ENCODE data around the gene NIM1K. TPM values are rescaled to one million over a fixed set of nuclear protein-coding genes. Genes with fewer than 3 reads are reported as not detected.

NIM1K gene
- 0.06 TPM for polyA plus RNA-seq (2013, experiment 1 of 2)
- polyA plus RNA-seq (2013, experiment 2 of 2): not detected

- peak; percentile 65 for DNase-seq (ENCODE audit: low spot score)
- no peak within 1 kb of the TSS for H2BK120ac ChIP-seq (ENCODE audit: low read depth, low read length)
- no peak within 1 kb of the TSS for H3K27ac ChIP-seq (replicated peaks; ENCODE audit: low read length)
- no peak within 1 kb of the TSS for H4K8ac ChIP-seq (ENCODE audit: low read depth, low read length)
- peak within 1 kb of the TSS; percentile 52 to 75 for H3K4me3 ChIP-seq (ENCODE audit: low read length in 2 of 2)
- no peaks in the 10 kb centered on the region for H3K36me3 ChIP-seq (replicated peaks in 1 of 2; ENCODE audit: control insufficient read depth in 2 of 2, insufficient read depth in 2 of 2, low read length in 2 of 2)
- no peak within 1 kb of the TSS for H4K91ac ChIP-seq (ENCODE audit: low read depth, low read length, poor library complexity)
- H3K4me1 ChIP-seq (ENCODE audit: control insufficient read depth in 2 of 2, insufficient read depth in 1 of 2, low read depth in 1 of 2, low read length in 2 of 2): peaks cover 8 to 23% of the 10 kb centered on the region in 2 donors
- no peak within 1 kb of the TSS for H2BK5ac ChIP-seq (ENCODE audit: low read length)
- no peak within 1 kb of the TSS for H2BK12ac ChIP-seq (ENCODE audit: low read length)
- peak within 1 kb of the TSS; percentile 31 for H3K14ac ChIP-seq (ENCODE audit: low read length)
- H3K23ac ChIP-seq (ENCODE audit: low read depth, low read length, poor library complexity): peak within 1 kb of the TSS; percentile 78
- H3K9me3 ChIP-seq (replicated peaks in 1 of 2; ENCODE audit: control insufficient read depth in 2 of 2, insufficient read depth in 1 of 2, low read depth in 1 of 2, low read length in 2 of 2): no peaks in the 10 kb centered on the region
- H3K27me3 ChIP-seq (ENCODE audit: control insufficient read depth in 3 of 3, insufficient read depth in 3 of 3, low read depth in 1 of 3, low read length in 3 of 3): peaks cover 5 to 19% (median 11%) of the 10 kb centered on the region in 3 experiments
- H3K4ac ChIP-seq (ENCODE audit: low read length): no peak within 1 kb of the TSS
- peaks cover 1% of the 10 kb centered on the region for H3K79me1 ChIP-seq (ENCODE audit: low read depth, low read length)
- peak within 1 kb of the TSS; percentile 89 for H3K9ac ChIP-seq (ENCODE audit: low read depth, low read length, poor library complexity)
- H2BK15ac ChIP-seq (ENCODE audit: low read length): no peak within 1 kb of the TSS
- no CpG with 5 or more reads among the region's 64 CpGs for WGBS, 2 donors (ENCODE audit: extremely low coverage in 2 of 2, insufficient read length in 2 of 2, insufficient replicate concordance in 1 of 2)
- peak within 1 kb of the TSS; percentile 78 for H3K18ac ChIP-seq (ENCODE audit: low read length)
- H3K4me2 ChIP-seq (ENCODE audit: insufficient read depth, low read length, poor library complexity, severe bottlenecking): peak within 1 kb of the TSS; percentile 97
- peak within 1 kb of the TSS; percentile 89 for H2AFZ ChIP-seq (ENCODE audit: low read length)
- no peak within 1 kb of the TSS for H2AK5ac ChIP-seq (ENCODE audit: low read depth, low read length)
Observed at GRCh38 chr5:43191740-43192557, at the start of gene NIM1K. Gene NIM1K, plus strand, starts transcription at chr5:43192225. Its CDS starts 53,551 bp downstream, at chr5:43245776.

GRCh38 chr5:43145071-43145470 is 47.0 kb upstream of the NIM1K start:
- Histone ChIP-seq H3K27me3 (ENCODE audit: control insufficient read depth in 3 of 3, insufficient read depth in 3 of 3, low read depth in 1 of 3, low read length in 3 of 3) (no peaks in the 10 kb centered on the region), H3K4me1 (ENCODE audit: control insufficient read depth in 2 of 2, insufficient read depth in 1 of 2, low read depth in 1 of 2, low read length in 2 of 2) (peaks cover 0 to 3% of the 10 kb centered on the region in 2 donors), H2BK5ac (ENCODE audit: low read length) (no peak overlapping the region), H3K23ac (ENCODE audit: low read depth, low read length, poor library complexity) (no peak overlapping the region), H4K8ac (ENCODE audit: low read depth, low read length) (no peak overlapping the region), H3K27ac (replicated peaks; ENCODE audit: low read length) (no peak overlapping the region), H2AK5ac (ENCODE audit: low read depth, low read length) (no peak overlapping the region), H4K91ac (ENCODE audit: low read depth, low read length, poor library complexity) (no peak overlapping the region), H3K9me3 (replicated peaks in 1 of 2; ENCODE audit: control insufficient read depth in 2 of 2, insufficient read depth in 1 of 2, low read depth in 1 of 2, low read length in 2 of 2) (no peaks in the 10 kb centered on the region), H2AFZ (ENCODE audit: low read length) (no peak overlapping the region), H3K4ac (ENCODE audit: low read length) (no peak overlapping the region), H2BK15ac (ENCODE audit: low read length) (no peak overlapping the region), H3K18ac (ENCODE audit: low read length) (no peak overlapping the region), H3K4me2 (ENCODE audit: insufficient read depth, low read length, poor library complexity, severe bottlenecking) (no peak overlapping the region), H3K79me1 (ENCODE audit: low read depth, low read length) (no peaks in the 10 kb centered on the region), H2BK12ac (ENCODE audit: low read length) (no peak overlapping the region), H2BK120ac (ENCODE audit: low read depth, low read length) (no peak overlapping the region), H3K14ac (ENCODE audit: low read length) (no peak overlapping the region), H3K36me3 (replicated peaks in 1 of 2; ENCODE audit: control insufficient read depth in 2 of 2, insufficient read depth in 2 of 2, low read length in 2 of 2) (peaks cover 0 to 76% of the 10 kb centered on the region in 2 donors), H3K9ac (ENCODE audit: low read depth, low read length, poor library complexity) (no peak overlapping the region), H3K4me3 (ENCODE audit: low read length in 2 of 2) (no peak overlapping the region)
- no CpG with 5 or more reads among the region's 3 CpGs for WGBS, 2 donors (ENCODE audit: extremely low coverage in 2 of 2, insufficient read length in 2 of 2, insufficient replicate concordance in 1 of 2)
- no peak for DNase-seq (ENCODE audit: low spot score)

- Histone ChIP-seq H4K91ac (ENCODE audit: low read depth, low read length, poor library complexity) (no peak overlapping the region), H2BK12ac (ENCODE audit: low read length) (no peak overlapping the region), H2AK5ac (ENCODE audit: low read depth, low read length) (no peak overlapping the region), H3K36me3 (replicated peaks in 1 of 2; ENCODE audit: control insufficient read depth in 2 of 2, insufficient read depth in 2 of 2, low read length in 2 of 2) (peaks cover 0 to 78% of the 10 kb centered on the region in 2 donors), H3K9ac (ENCODE audit: low read depth, low read length, poor library complexity) (no peak overlapping the region), H3K4ac (ENCODE audit: low read length) (no peak overlapping the region), H2AFZ (ENCODE audit: low read length) (no peak overlapping the region), H4K8ac (ENCODE audit: low read depth, low read length) (no peak overlapping the region), H3K27ac (replicated peaks; ENCODE audit: low read length) (no peak overlapping the region), H2BK15ac (ENCODE audit: low read length) (no peak overlapping the region), H3K18ac (ENCODE audit: low read length) (no peak overlapping the region), H2BK5ac (ENCODE audit: low read length) (no peak overlapping the region), H3K4me2 (ENCODE audit: insufficient read depth, low read length, poor library complexity, severe bottlenecking) (no peak overlapping the region), H3K14ac (ENCODE audit: low read length) (no peak overlapping the region), H3K9me3 (replicated peaks in 1 of 2; ENCODE audit: control insufficient read depth in 2 of 2, insufficient read depth in 1 of 2, low read depth in 1 of 2, low read length in 2 of 2) (no peaks in the 10 kb centered on the region), H3K4me1 (ENCODE audit: control insufficient read depth in 2 of 2, insufficient read depth in 1 of 2, low read depth in 1 of 2, low read length in 2 of 2) (peaks cover 0 to 3% of the 10 kb centered on the region in 2 donors), H3K79me1 (ENCODE audit: low read depth, low read length) (no peaks in the 10 kb centered on the region), H3K27me3 (ENCODE audit: control insufficient read depth in 3 of 3, insufficient read depth in 3 of 3, low read depth in 1 of 3, low read length in 3 of 3) (no peaks in the 10 kb centered on the region), H3K4me3 (ENCODE audit: low read length in 2 of 2) (no peak overlapping the region), H3K23ac (ENCODE audit: low read depth, low read length, poor library complexity) (no peak overlapping the region), H2BK120ac (ENCODE audit: low read depth, low read length) (no peak overlapping the region)
- no CpG with 5 or more reads among the region's 1 CpG for WGBS, 2 donors (ENCODE audit: extremely low coverage in 2 of 2, insufficient read length in 2 of 2, insufficient replicate concordance in 1 of 2)
- DNase-seq (ENCODE audit: low spot score): no peak
Observed at GRCh38 chr5:43146958-43147357, 45.1 kb upstream of the NIM1K start.

GRCh38 chr5:43148417-43148816 is 43.6 kb upstream of the NIM1K start:
- Histone ChIP-seq H4K8ac (ENCODE audit: low read depth, low read length) (no peak overlapping the region), H3K36me3 (replicated peaks in 1 of 2; ENCODE audit: control insufficient read depth in 2 of 2, insufficient read depth in 2 of 2, low read length in 2 of 2) (peaks cover 3 to 81% of the 10 kb centered on the region in 2 donors), H3K27me3 (ENCODE audit: control insufficient read depth in 3 of 3, insufficient read depth in 3 of 3, low read depth in 1 of 3, low read length in 3 of 3) (no peaks in the 10 kb centered on the region), H3K4me2 (ENCODE audit: insufficient read depth, low read length, poor library complexity, severe bottlenecking) (no peak overlapping the region), H2BK12ac (ENCODE audit: low read length) (no peak overlapping the region), H2BK15ac (ENCODE audit: low read length) (no peak overlapping the region), H3K4me3 (ENCODE audit: low read length in 2 of 2) (no peak overlapping the region), H3K18ac (ENCODE audit: low read length) (no peak overlapping the region), H3K9me3 (replicated peaks in 1 of 2; ENCODE audit: control insufficient read depth in 2 of 2, insufficient read depth in 1 of 2, low read depth in 1 of 2, low read length in 2 of 2) (no peaks in the 10 kb centered on the region), H3K23ac (ENCODE audit: low read depth, low read length, poor library complexity) (no peak overlapping the region), H2AK5ac (ENCODE audit: low read depth, low read length) (no peak overlapping the region), H3K14ac (ENCODE audit: low read length) (no peak overlapping the region), H3K9ac (ENCODE audit: low read depth, low read length, poor library complexity) (no peak overlapping the region), H3K4ac (ENCODE audit: low read length) (no peak overlapping the region), H3K4me1 (ENCODE audit: control insufficient read depth in 2 of 2, insufficient read depth in 1 of 2, low read depth in 1 of 2, low read length in 2 of 2) (peaks cover 0 to 3% of the 10 kb centered on the region in 2 donors), H3K79me1 (ENCODE audit: low read depth, low read length) (no peaks in the 10 kb centered on the region), H2AFZ (ENCODE audit: low read length) (no peak overlapping the region), H4K91ac (ENCODE audit: low read depth, low read length, poor library complexity) (no peak overlapping the region), H2BK5ac (ENCODE audit: low read length) (no peak overlapping the region), H3K27ac (replicated peaks; ENCODE audit: low read length) (no peak overlapping the region), H2BK120ac (ENCODE audit: low read depth, low read length) (no peak overlapping the region)
- no peak for DNase-seq (ENCODE audit: low spot score)
- WGBS, 2 donors (ENCODE audit: extremely low coverage in 2 of 2, insufficient read length in 2 of 2, insufficient replicate concordance in 1 of 2): no CpG with 5 or more reads among the region's 1 CpG
